CD4-positive, alpha-beta T cell treated with Interleukin-21 for 1 hour (primary cell): ENCODE results near the gene PRR4.

ENCODE experiments used
- DNase-seq: peaks from one replicate; pipeline ENCODE4 v3.0.0-alpha.2; 2020

Gene PRR4, protein sequence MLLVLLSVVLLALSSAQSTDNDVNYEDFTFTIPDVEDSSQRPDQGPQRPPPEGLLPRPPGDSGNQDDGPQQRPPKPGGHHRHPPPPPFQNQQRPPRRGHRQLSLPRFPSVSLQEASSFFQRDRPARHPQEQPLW

DNA sequence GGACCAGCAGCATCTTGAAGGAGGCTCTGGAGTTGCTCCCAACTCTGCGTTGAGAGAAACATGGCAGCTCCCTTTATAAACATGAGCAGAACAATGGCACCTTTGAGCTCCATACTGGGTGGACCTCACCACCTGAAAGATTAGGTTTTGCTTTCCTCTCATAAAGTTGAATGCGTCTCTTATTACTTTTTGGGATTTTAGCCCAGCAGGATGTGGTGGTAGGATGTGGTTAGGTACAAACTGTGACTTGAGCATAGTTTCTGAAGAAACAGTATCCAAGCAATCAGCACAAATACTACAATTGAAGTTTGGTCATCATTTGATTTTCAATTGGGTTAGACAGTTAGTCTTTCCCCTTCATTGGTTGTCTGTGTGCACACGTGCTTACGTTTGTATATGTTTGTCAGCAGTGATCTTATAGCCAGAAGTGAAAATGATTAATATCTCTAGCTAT is at the start of gene PRR4:
PRR4 (minus strand) TSS at position 51 of the 454 bp plus-strand sequence; CDS start at position 13, 38 bp downstream.
- DNase-seq: peak; percentile 40

DNA sequence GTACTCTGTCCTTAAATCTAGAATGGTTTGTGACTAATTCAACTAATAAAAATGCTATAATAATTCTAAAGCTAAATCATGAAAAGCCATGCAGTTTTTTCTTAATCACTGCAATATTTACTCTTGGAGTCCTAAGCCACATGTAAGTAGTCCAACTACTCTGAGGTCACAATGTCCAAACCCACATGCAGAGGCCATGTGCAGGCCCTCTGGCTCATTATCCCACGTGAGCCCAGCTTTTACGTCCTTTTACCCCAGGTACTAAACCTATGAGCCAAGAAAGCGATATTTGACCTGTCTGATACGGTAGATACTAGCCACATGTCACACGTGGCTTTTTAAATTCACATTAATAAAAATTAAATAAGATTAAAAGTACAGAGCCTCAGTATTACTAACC is 47.6 kb upstream of the PRR4 start:
- DNase-seq: no peak

DNA sequence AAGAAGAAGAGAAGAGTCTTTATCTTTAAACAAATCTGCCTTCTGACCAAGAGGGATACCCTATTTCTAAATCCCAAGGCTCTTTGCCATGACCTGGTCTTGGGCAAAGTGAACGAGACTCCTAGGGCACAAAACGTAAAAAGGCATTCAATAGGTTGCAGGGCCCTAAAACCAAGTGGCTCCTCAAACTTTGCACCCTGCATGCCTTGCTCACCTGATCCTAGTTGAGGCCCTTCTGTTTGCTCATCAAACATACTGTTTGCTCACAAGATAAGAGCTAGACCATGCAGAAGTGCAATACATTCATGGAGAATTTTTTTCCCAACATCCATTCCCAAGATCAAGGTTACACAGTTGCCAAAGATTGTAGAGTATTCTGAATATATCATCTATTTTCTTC is 42.7 kb upstream of the PRR4 start:
- no peak for DNase-seq

DNA sequence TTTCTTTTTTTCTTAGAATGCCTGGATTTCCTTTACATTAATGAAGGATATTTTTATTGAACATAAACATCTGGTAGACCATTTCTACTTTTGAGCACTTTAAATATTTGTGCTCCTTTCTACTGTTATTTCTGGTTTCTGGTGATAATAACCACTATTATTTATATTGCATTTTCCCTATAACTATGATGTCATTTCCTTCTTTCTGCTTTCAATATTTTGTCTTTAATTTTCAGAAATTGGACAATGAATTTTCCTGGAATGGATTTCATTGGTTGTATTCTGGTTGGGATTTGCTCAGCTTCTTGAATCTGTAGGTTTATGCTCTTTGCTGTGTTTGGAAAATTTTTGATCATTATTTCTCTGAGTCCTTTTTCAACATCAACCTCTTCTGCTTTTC is 40.0 kb upstream of the PRR4 start:
- DNase-seq: no peak

DNA sequence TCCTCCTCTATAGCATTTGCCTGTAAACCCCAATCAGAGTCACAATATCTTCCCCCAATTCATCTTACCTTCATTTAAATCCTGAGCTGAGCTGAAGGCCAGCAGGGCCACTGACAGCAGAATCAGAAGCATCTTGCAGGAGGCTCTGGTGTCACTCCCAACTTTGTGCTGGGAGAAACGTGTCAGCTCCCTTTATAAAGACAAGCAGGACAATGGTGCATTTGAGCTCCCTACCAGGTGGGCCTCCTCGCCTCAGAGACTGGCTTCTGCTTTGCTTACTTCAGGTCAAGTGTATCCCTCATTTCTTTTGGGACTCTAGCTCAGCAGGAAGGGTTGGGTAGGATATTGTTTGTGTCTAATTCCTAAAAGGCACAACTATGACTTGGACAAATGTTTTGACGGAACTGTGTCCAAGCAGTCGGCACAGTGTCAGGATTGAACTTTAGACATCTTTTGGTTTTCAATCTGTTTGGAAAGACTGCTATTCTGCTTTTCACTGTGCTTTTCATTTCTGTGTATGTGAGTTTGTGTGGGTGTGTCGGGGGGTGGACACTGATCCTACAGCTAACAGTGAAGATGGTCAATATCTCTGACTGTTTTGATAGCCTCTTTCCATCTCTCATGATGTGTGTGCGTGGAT is 34.9 kb upstream of the PRR4 start, which contains the start of gene PRH1:
PRH1 (minus strand) TSS at position 170 of the 640 bp plus-strand sequence; CDS start at position 132, 38 bp downstream.
- no peak for DNase-seq

DNA sequence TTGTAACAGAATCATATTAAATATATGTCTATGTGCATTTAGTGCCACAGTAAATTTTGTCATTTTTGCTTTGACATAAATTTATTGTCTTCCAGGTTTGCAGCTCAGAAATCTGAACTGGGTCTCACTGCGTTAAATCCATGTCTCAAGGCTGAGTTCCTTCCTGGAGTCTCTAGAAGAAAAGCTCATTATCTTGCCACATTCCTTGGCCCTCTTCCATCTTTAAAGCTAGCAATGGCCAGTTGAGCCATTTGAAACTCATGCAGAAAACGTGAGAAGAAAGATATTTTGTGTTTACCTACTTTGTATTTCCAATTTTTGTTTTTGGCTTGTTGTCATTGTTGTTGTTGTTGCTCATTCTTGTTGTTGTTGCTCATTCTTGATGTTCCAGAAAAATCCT is 24.1 kb upstream of the PRR4 start:
- no peak for DNase-seq

DNA sequence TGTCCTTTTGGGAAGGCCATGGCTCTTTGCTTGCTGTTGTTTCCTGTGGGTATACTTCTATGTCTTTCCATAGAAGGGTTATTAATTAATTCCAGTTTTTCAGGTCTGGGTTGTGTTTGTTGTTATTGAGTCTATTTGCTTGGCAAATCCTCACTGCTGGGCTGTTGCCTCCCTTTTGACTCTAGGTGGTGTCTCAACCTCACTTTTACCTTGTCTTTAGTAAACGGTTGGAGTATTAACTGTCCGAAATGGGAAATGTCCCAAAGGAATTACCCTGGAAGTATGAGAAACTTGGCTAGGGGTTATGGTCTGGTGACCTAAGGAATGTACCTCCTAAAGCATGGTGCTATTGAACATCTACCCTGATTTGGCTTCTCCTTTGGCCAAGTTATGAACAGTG is 18.1 kb upstream of the PRR4 start:
- DNase-seq: no peak

DNA sequence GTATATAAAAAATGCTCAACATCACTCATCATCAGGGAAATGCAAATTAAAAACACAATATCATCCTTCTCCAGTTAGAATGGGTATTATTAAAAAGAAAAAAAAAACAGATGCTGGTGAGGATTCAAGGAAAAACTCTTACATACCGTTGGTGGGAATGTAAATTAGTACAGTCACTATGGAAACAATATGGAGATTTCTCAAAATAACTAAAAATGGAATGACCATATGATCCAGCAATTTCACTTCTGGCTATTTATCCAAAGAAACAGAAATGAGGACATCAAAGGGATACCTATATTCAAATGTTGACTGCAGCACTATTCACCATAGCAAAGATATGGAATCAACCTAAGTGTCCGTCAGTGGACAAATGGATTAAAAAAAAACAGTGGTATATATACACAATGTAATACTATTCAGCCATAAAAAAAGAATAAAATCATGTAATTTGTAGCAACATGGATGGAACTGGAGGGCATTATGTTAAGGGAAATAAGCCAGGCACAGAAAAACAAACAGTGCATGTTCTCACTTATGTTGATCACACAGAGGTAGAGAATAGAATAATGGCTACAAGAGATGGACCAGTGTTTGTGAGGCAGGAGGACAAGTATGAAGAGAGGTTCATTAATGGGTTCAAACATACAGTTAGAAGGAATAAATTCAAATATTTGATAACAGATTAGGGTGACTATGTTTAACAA is 14.4 kb upstream of the PRR4 start:
- no peak for DNase-seq

DNA sequence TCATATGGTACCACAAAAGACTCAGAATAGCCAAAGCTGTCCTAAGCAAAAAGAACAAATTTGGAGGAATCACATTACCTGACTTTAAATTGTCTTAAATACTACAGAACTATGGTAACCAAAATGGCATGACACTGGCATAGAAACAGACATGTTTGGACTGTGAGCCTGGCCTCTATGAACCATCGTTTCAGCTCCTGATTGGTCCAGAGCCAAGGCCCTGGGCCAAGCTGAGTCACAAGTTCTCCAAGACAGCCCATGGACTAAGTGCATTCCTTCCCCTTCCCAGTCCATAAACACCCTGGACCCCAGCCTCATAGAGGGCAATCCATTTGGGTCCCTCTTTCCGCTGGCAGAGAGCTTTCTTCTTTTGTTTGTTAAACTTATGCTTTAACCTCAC is 12.1 kb upstream of the PRR4 start:
- DNase-seq: no peak

DNA sequence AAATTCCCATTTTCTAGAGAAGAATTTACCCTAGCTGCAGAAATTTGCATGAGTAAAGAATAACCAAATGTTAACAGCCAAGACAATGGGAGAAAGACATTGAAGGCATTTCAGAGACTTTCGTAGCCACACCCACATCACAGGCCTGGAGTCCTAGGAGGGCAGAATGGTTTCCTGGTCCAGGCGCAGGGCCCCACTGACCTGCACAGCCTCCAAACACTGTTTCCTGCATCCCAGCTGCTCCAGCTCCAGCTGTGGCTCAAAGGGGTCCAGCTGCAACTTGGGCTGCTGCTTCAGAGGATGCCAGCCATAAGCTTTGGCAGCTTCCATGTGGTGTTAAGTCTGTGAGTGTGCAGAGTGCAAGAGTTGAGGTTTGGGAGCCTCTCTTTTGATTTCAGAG is 6.5 kb upstream of the PRR4 start:
- DNase-seq: no peak

DNA sequence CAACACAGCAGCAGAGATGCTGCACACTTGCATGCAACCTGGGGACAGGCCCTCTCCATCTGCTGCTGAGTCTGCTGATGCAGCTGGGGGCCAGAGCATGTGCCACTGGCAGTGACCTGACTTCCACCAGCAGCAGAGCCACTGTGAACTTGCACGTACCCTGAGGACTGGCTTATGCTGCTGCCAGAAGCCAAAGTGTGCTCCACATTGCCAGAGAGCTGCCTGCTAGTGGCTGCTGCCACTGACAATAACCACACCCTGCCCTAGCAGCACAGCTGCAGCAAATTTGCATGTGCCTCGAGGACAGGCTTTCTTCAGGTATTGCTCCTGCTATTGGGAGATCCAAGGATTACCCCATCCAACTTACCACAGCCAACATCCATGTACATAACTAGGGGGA is 4.5 kb upstream of the PRR4 start:
- DNase-seq: no peak

DNA sequence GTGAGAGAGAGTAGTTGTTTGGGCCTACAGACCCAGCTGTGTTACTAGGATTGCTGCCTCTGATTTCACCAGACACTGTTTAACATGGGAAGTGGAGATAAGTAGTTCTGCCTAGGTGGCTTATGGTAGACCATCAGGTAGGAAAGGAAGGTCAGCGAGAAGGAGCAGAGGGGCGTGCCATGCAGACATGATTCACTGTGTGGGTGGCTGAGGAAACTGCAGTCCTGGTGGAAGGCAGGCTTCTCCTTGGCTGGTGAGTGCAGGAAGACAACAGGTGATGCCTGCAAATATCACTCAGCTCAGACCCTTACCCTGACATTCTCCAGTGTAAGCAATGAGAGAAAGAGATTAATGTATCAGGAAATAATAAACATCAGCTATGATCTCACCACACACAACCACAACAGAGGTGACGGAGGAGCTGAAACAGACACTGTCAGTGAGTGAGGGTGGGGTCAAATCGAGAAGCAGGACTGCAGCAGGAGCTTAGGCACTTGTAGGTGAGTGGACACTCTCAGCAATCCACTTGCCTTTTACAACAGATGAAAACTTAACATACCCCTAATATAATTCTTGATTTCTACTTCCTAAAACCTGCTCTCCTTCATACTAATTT is 2.1 kb upstream of the PRR4 start:
- no peak for DNase-seq

DNA sequence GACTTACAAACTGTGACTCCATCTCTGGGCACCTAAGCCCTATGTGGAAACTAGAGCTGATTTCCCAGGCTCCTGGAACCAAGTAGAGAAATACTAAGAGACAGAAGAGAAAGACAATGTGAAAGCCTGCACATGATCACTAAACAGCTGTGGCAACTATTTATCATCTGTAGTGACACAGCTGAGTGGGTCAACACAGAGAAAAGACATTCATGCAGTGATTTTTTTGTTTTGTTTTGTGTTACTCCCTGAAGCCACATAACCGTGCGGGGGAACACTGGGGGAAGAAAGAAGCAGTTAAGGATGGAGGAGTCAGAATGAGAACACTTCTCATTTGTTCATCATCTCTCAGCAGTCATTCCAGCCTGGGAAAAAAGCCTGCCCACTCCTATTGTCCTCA is 1.5 kb downstream of the PRR4 start:
- no peak for DNase-seq

DNA sequence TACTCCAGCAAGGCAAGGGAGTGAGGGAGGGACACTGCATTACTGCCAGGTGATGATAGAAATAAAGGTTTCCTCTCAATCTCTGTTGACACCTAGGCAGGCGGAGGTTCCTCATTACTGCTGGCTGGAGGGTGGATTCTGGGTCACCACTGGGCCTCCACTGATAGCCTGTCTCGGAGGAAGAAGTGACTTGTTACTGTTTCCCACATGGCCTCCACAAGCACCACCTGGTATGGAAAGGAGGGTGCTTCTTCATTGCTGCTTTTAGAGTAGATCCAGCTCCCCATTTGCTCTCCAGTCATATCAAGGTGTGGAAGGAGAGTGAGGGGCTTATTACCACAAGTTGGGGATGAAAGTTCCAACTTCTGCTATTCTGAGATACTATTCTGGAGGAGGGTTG is 6.4 kb downstream of the PRR4 start:
- no peak for DNase-seq

DNA sequence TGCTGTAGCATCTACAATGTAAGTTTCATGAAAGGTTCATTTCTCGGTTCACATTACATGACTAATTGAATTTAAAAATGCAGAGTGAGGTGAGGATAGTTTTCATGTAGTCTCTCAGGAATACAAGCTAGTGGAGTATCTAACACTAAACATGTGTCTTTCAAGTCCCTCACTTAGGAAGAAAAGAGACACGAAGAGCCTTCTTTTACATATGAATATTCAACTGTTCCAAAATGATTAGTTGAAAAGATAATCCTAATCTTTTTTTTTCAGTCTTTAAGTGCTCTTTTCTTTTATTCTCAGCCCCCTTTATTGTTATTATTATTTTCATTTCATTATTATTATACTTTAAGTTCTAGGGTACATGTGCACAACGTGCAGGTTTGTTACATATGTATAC is 10.8 kb downstream of the PRR4 start:
- no peak for DNase-seq

DNA sequence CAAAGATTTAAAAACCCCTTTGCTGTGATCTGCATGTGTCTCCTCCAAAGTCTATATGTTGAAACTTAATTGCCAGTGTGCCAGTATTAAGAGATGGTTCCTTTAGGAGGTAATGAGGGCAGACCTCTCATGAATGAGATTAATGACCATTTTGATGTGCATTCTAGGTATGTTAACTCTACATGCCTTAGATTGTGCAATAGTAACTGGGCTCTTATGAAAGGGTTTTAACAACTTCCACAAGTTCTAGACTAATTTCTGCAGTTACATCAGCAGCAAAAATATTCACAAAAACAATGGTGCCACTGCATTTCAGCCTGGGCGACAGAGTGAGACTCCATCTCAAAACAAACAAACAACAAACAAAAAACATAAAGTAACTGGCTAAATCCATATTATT is 19.3 kb downstream of the PRR4 start:
- DNase-seq: no peak

DNA sequence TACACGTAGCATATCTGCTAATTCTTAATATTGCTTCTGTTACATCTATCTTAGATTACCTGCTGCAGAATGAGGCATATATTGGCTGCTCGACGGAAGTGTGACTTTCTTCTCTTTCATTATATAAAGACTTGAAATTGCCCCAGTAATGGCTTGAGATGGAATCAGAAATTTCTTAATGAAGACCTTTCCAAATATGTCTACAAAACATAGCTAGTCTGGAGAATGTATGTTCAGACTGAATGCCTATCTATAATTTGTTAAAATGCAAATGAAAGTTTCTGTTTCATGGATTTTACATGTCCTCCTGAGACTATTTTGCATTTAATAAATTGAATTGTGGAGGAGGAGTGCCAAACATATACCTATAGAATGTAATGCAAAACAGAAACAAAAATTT is 23.0 kb downstream of the PRR4 start, which contains the start of gene TAS2R10:
TAS2R10 (minus strand) TSS at position 101 of the 400 bp plus-strand sequence; CDS start at position 12, 89 bp downstream.
- no peak for DNase-seq

DNA sequence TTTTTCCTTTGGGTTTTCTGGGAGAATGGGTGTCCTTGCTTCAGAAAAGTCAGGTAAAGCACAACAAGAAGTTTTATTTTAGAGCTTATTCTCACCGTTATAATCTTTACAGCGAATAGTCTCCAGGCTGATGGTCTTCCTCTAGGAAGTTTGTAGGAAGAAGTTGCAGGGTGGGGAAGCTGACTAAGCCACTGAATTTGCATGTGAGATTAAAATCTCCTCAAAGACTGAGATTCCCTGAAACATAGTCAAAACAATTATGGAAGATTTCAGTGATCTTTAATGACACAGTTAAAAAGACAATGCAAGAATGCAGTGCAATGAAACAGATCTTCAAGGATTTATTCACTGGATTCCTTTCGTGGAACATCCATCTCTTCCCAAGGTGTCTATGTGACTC is 24.3 kb downstream of the PRR4 start:
- no peak for DNase-seq

DNA sequence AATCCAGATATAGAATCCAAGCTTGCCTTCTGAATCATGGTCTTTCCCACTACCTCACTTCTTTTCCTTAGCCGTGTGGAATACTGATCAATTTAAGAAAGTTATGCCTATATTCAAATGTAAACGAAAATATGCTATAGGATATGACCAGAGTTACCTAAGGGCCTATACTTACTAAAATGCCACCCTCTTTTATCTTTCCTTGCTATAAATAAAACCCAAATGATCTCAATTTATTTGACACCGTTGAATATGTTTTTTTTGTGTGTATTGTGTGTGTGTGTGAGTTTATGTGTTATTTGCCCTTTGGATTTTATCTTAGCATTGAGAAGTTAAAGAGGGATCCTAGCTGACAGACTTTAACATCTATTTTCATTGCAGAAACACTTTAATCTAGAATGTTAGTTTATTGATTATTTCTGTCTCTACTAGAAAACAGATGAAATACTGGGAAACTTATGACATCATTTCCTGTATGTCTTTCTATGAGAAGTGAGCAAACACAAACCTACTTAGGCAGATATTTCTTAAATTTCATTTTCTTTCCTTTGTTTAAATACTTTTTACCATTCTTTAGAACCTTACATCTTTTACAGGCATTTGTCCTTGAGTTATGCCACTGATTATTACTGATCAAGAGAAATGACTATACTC is 37.3 kb downstream of the PRR4 start:
- no peak for DNase-seq

DNA sequence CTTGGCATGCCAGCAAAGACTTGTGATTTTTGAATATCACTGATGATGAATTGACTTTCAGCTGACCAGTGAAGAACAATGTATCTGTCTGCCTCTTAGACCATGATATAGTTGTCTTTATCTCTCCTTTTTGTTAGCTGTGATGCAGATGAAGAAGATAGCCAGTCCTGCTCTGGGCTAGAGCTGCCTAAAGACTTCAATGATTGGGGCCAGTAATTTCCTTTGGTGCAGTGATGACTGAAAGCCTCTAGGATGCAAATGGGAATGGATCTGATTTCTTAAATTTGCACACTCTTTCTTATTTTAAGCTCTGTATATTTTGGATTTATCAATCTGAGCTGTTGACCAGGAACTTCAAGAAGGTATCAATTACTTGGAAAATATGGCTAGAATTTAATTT is 39.2 kb downstream of the PRR4 start, which contains the start of gene TAS2R9:
TAS2R9 (minus strand) TSS at position 101 of the 400 bp plus-strand sequence; CDS start at position 8, 93 bp downstream.
- no peak for DNase-seq

DNA sequence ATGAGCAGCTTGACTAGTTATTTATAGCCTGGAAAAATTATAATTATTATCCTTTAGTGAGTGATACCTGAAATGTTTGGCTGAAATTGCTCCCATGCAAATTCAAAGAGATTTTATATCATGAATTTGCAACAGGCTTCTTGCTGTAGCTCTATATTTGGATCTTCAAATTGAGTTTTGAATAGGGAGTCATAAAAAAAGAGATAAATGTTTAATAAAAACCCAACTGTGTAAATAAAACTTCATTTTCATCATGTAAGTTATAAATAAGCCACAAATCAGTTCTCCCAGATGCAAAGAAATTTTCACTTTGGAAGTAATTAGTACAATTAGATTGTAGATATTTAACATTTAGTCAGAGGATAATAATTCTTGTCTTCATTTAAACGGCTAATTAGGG is 42.1 kb downstream of the PRR4 start, which contains the start of gene TAS2R8:
TAS2R8 (minus strand) TSS at position 101 of the 400 bp plus-strand sequence. CDS start 306 bp downstream, outside the sequence.
- no peak for DNase-seq

DNA sequence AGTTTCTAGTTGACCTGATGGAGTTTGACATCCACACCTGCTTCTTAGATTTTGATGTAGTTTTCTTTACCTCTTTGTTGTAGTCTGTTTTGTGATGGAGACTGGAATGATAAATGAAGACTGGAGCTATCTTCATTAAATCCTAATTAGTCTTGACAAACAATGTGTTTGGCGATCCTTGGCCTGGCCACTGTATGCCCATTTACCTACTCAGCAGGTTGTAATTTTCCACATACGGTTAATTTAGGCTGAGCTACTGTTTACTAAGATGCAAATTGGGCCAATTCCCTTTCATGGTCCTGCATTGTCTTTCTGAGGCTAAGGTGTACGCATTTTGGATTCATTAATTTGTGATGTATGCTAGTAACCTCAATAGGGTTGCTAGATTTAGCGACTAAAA is 46.7 kb downstream of the PRR4 start, which contains the start of gene TAS2R7:
TAS2R7 (minus strand) TSS at position 41 of the 400 bp plus-strand sequence. CDS start 57 bp downstream, outside the sequence.
- no peak for DNase-seq

DNA sequence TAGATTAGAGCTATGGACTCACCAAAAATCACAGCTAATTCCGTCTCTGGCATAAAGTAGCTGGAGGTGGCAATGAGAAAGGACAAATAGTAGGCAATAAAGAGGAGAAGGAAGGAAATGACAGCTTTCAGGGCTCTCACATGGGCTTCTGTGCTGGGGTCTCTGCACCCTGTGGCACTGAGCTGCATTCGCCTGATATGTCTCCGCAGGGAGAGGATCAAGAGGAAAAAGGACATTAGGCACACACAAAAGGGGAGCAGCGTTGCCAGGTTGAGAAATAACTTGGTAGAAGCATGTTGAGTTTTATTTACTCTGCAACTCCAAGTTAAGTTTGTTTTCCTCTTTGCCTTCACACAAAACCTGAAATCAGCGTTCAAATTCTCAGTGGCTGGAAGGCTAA is 47.5 kb downstream of the PRR4 start:
- no peak for DNase-seq
